ENCODE measurements around the gene ZNF362.

ZNF362 gene

DNA sequence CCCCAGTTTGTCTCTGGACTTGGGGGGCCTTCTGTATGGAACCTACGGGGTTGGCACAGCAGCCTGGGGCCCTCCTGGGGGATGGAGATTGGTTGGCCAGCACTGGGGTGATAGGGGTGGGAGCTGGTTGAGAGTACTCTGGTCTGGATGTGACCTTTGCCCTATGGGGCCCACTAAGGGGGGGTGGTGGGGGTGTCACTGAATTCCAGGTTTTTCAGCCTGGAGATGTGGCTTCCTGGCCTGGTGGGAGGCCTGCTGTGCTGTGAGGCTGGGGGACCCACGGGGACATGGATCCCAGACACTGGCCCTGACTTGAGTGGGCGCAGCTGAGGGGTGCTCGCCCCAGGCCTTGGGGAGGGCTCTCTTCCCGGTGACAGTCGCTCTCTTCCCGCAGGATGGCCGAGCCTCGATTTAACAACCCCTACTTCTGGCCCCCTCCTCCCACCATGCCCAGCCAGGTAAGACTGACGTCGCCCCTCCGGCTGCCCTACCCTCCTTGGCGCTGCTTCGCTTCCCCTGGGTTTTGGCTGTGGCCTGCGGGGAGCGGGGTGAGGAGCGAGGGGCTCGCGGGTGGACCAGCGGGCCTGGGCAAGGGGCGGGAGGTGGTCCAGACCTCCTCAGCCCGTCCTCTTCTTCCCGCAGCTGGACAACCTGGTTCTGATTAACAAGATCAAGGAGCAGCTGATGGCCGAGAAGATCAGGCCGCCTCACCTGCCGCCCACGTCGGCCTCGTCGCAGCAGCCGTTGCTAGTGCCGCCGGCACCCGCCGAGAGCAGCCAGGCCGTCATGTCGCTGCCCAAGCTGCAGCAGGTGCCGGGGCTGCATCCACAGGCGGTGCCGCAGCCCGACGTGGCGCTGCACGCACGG, 19.6 kb downstream of the ZNF362 start:
- no peak for DNase-seq (ENCODE audit: low read depth, low spot score)
- H3K27me3 ChIP-seq (ENCODE audit: insufficient read depth, insufficient read length) = no peaks in the 10 kb centered on the region
- H3K9me3 ChIP-seq (ENCODE audit: insufficient read depth, low read length) = no peaks in the 10 kb centered on the region
- H3K9ac ChIP-seq (ENCODE audit: insufficient read length, low read depth) = no peak overlapping the region
- TF ChIP-seq SUZ12 (IDR thresholded peaks at IDR 0.05; ENCODE audit: extremely low read depth, insufficient read depth, insufficient read length) (no peak), ZNF274 (IDR thresholded peaks at IDR 0.05; ENCODE audit: low read depth, low read length) (no peak), YY1 (IDR thresholded peaks at IDR 0.05; ENCODE audit: insufficient read depth, insufficient read length) (no peak)
- H3K4me1 ChIP-seq (ENCODE audit: insufficient read depth, insufficient read length) = peaks cover 4% of the 10 kb centered on the region
- H3K36me3 ChIP-seq (ENCODE audit: insufficient read depth, insufficient read length, low read length) = peaks cover 80% of the 10 kb centered on the region
- H3K4me3 ChIP-seq (ENCODE audit: insufficient read length, low read depth) = no peak overlapping the region

DNA sequence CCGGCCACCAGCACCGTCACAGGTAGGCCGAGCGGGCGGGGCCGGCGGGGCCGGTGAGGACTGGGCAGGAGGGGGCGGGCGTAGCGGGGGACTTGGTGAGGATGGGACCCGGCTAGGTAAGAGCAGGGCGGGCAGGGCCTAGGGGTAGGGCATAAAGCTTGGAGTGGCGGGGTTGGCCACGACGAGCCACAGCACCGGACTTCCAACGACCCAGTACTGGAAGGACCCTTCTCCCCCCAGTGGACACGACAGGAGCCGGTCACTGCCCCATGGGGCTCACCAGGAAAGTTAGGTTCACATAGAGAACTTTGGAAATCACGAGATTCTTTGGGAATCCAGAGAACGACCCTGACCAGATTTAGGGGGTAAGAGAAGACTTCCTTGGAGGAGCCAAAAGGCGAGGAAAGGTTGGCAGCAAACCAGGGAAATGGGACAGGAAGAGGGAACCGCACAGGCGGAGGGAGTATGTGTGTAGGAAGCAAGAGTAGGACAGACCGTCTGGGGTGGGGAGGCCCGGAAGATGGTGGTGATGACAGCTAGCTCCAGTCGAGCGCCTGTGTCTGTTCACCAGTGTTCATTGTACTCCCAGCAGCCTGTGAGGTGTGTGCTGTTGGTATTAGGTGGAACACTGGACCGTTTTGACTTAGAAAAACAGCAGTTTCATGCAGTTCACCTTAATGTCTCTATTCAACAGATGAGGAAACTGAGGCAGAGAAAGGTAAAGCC, 20.4 kb downstream of the ZNF362 start:
- H3K4me1 ChIP-seq (ENCODE audit: insufficient read depth, insufficient read length) = peaks cover 2% of the 10 kb centered on the region
- H3K27me3 ChIP-seq (ENCODE audit: insufficient read depth, insufficient read length) = no peaks in the 10 kb centered on the region
- no peak overlapping the region for H3K4me3 ChIP-seq (ENCODE audit: insufficient read length, low read depth)
- TF ChIP-seq SUZ12 (IDR thresholded peaks at IDR 0.05; ENCODE audit: extremely low read depth, insufficient read depth, insufficient read length) (no peak), ZNF274 (IDR thresholded peaks at IDR 0.05; ENCODE audit: low read depth, low read length) (no peak), YY1 (IDR thresholded peaks at IDR 0.05; ENCODE audit: insufficient read depth, insufficient read length) (no peak)
- H3K36me3 ChIP-seq (ENCODE audit: insufficient read depth, insufficient read length, low read length) = peaks cover 80% of the 10 kb centered on the region
- no peak overlapping the region for H3K9ac ChIP-seq (ENCODE audit: insufficient read length, low read depth)
- no peaks in the 10 kb centered on the region for H3K9me3 ChIP-seq (ENCODE audit: insufficient read depth, low read length)
- no peak for DNase-seq (ENCODE audit: low read depth, low spot score)

GRCh38 chr1:33277488-33278084, 21.3 kb downstream of the ZNF362 start:
- H3K36me3 ChIP-seq (ENCODE audit: insufficient read depth, insufficient read length, low read length) = peaks cover 76% of the 10 kb centered on the region
- TF ChIP-seq ZNF274 (IDR thresholded peaks at IDR 0.05; ENCODE audit: low read depth, low read length) = no peak
- TF ChIP-seq SUZ12 (IDR thresholded peaks at IDR 0.05; ENCODE audit: extremely low read depth, insufficient read depth, insufficient read length) = no peak
- no peak for TF ChIP-seq YY1 (IDR thresholded peaks at IDR 0.05; ENCODE audit: insufficient read depth, insufficient read length)
- H3K4me1 ChIP-seq (ENCODE audit: insufficient read depth, insufficient read length) = peaks cover 2% of the 10 kb centered on the region
- no peaks in the 10 kb centered on the region for H3K27me3 ChIP-seq (ENCODE audit: insufficient read depth, insufficient read length)
- no peak overlapping the region for H3K4me3 ChIP-seq (ENCODE audit: insufficient read length, low read depth)
- H3K9me3 ChIP-seq (ENCODE audit: insufficient read depth, low read length) = no peaks in the 10 kb centered on the region
- no peak overlapping the region for H3K9ac ChIP-seq (ENCODE audit: insufficient read length, low read depth)
- DNase-seq (ENCODE audit: low read depth, low spot score) = no peak

- Histone ChIP-seq H3K9me3 (ENCODE audit: insufficient read depth, low read length) (no peaks in the 10 kb centered on the region), H3K4me3 (ENCODE audit: insufficient read length, low read depth) (no peak overlapping the region), H3K9ac (ENCODE audit: insufficient read length, low read depth) (no peak overlapping the region), H3K4me1 (ENCODE audit: insufficient read depth, insufficient read length) (no peaks in the 10 kb centered on the region), H3K27me3 (ENCODE audit: insufficient read depth, insufficient read length) (no peaks in the 10 kb centered on the region), H3K36me3 (ENCODE audit: insufficient read depth, insufficient read length, low read length) (peaks cover 86% of the 10 kb centered on the region)
- TF ChIP-seq ZNF274 (IDR thresholded peaks at IDR 0.05; ENCODE audit: low read depth, low read length) (no peak), SUZ12 (IDR thresholded peaks at IDR 0.05; ENCODE audit: extremely low read depth, insufficient read depth, insufficient read length) (no peak), YY1 (IDR thresholded peaks at IDR 0.05; ENCODE audit: insufficient read depth, insufficient read length) (no peak)
- no peak for DNase-seq (ENCODE audit: low read depth, low spot score)
These were observed 23.9 kb downstream of the ZNF362 start for GRCh38 chr1:33280091-33280661.

DNA sequence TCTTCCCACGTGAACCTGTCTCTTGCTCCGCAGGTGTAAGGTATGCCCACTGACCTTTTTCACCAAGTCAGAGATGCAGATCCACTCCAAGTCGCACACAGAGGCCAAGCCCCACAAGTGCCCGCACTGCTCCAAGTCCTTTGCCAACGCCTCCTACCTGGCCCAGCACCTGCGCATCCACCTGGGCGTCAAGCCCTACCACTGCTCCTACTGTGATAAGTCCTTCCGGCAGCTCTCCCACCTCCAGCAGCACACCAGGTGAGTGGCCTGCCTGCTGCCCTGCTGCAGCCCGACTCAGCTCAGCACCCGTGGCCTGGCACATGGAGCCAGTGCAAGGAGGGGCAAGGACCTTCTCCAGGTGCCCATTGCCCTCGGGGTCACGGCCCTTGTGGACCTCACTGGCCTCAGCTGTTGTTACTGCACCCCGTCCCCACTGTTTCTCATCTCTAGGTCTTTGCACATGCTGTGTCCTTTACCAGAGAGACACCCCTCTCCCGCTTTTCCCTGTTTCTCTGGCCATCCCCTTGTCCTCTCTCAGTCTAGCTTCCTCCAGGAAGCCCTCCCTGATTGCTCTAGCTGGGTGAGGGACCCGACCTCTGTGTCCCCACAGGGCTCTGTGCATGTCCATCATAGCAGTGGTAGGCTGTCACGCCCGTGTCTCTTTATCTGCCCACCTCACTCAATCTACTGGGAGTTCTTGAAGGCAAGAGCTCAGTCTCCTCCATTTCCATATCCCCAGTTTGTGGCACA, 25.4 kb downstream of the ZNF362 start:
- TF ChIP-seq YY1 (IDR thresholded peaks at IDR 0.05; ENCODE audit: insufficient read depth, insufficient read length) (no peak), ZNF274 (IDR thresholded peaks at IDR 0.05; ENCODE audit: low read depth, low read length) (no peak), SUZ12 (IDR thresholded peaks at IDR 0.05; ENCODE audit: extremely low read depth, insufficient read depth, insufficient read length) (no peak)
- no peaks in the 10 kb centered on the region for H3K27me3 ChIP-seq (ENCODE audit: insufficient read depth, insufficient read length)
- no peak overlapping the region for H3K4me3 ChIP-seq (ENCODE audit: insufficient read length, low read depth)
- peaks cover 80% of the 10 kb centered on the region for H3K36me3 ChIP-seq (ENCODE audit: insufficient read depth, insufficient read length, low read length)
- H3K9me3 ChIP-seq (ENCODE audit: insufficient read depth, low read length) = no peaks in the 10 kb centered on the region
- DNase-seq (ENCODE audit: low read depth, low spot score) = no peak
- H3K9ac ChIP-seq (ENCODE audit: insufficient read length, low read depth) = no peak overlapping the region
- no peaks in the 10 kb centered on the region for H3K4me1 ChIP-seq (ENCODE audit: insufficient read depth, insufficient read length)

GRCh38 chr1:33282791-33283190, 26.5 kb downstream of the ZNF362 start:
- Histone ChIP-seq H3K27me3 (ENCODE audit: insufficient read depth, insufficient read length) (no peaks in the 10 kb centered on the region), H3K9ac (ENCODE audit: insufficient read length, low read depth) (no peak overlapping the region), H3K4me1 (ENCODE audit: insufficient read depth, insufficient read length) (no peaks in the 10 kb centered on the region), H3K9me3 (ENCODE audit: insufficient read depth, low read length) (no peaks in the 10 kb centered on the region), H3K36me3 (ENCODE audit: insufficient read depth, insufficient read length, low read length) (peaks cover 71% of the 10 kb centered on the region), H3K4me3 (ENCODE audit: insufficient read length, low read depth) (no peak overlapping the region)
- TF ChIP-seq SUZ12 (IDR thresholded peaks at IDR 0.05; ENCODE audit: extremely low read depth, insufficient read depth, insufficient read length) (no peak), YY1 (IDR thresholded peaks at IDR 0.05; ENCODE audit: insufficient read depth, insufficient read length) (no peak), ZNF274 (IDR thresholded peaks at IDR 0.05; ENCODE audit: low read depth, low read length) (no peak)
- no peak for DNase-seq (ENCODE audit: low read depth, low spot score)

Data from NT2/D1 (cell line).